ENCODE results near the gene MROH8.

DNA sequence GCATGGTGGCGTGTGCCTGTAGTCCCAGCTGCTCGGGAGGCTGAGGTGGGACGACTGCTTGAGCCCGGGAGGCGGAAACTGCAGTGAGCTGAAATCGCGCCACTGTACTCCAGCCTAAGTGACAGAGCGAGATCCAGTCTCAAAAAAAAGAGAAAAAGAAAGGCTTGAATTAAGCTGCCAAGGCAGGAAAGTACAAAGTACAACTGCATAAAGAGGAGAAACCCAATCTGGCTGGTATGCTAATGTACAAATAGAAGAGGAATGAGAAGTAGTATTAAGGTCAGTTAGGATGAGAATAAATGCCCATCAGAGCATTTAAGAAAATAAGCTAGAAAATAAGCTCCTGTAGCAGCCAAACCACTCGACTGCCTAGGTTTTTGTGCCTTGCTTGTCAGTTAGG is 23.4 kb downstream of the MROH8 start:
- TF ChIP-seq, protein P1, sequence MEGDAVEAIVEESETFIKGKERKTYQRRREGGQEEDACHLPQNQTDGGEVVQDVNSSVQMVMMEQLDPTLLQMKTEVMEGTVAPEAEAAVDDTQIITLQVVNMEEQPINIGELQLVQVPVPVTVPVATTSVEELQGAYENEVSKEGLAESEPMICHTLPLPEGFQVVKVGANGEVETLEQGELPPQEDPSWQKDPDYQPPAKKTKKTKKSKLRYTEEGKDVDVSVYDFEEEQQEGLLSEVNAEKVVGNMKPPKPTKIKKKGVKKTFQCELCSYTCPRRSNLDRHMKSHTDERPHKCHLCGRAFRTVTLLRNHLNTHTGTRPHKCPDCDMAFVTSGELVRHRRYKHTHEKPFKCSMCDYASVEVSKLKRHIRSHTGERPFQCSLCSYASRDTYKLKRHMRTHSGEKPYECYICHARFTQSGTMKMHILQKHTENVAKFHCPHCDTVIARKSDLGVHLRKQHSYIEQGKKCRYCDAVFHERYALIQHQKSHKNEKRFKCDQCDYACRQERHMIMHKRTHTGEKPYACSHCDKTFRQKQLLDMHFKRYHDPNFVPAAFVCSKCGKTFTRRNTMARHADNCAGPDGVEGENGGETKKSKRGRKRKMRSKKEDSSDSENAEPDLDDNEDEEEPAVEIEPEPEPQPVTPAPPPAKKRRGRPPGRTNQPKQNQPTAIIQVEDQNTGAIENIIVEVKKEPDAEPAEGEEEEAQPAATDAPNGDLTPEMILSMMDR (IDR thresholded peaks at IDR 0.05), result no peak
- TF ChIP-seq POLR2A (IDR thresholded peaks at IDR 0.05), result no peak

Measured in transverse colon (tissue), 3 donors.